Body of pancreas (tissue), 4 donors: ENCODE results near the gene KRT72. TPM values are rescaled to one million over a fixed set of nuclear protein-coding genes. Genes with fewer than 3 reads are reported as not detected.
"Not testable (repeated sequence)": the region's sequence is repeated elsewhere in the genome, so short reads cannot be mapped to it uniquely, and the experiment has no call there.

Experiments
- ATAC-seq: fragments of 150-250 bp; one replicate; pipeline ENCODE4 v1.9.1; 2016
- DNase-seq, 4 donors: peaks; one replicate each; pipeline ENCODE4 v3.0.0-alpha.2; 2019
- H3K27ac ChIP-seq, 4 donors: fragments of 200-600 bp; sonication (generic); 1 replicate in 3 of 4; 2 replicates in 1 of 4; pipeline versions ENCODE4 v1.5.1 to v1.6.1; 2016 to 2019; ENCODE audit warnings: mild to moderate bottlenecking in 1 of 4, mixed read lengths in 1 of 4, moderate library complexity in 1 of 4
- H3K27me3 ChIP-seq, 2 donors: fragments of 200-600 bp; sonication (generic); one replicate each; pipeline ENCODE4 v1.6.0; 2016; ENCODE audit warnings: mild to moderate bottlenecking in 1 of 2
- H3K36me3 ChIP-seq, 2 donors: fragments of 200-600 bp; sonication (generic); replicated peaks in 1 of 2; 2 replicates each; pipeline ENCODE4 v1.5.1; 2016; ENCODE audit warnings: low read depth in 2 of 2; ENCODE audit not compliant: insufficient read depth in 1 of 2
- H3K4me1 ChIP-seq: fragments of 200-600 bp; sonication (generic); one replicate; pipeline ENCODE4 v1.6.0; 2016
- H3K4me3 ChIP-seq, 2 donors: fragments of 200-600 bp; sonication (generic); 1 replicate in 1 of 2; 2 replicates in 1 of 2; pipeline ENCODE4 v1.5.1; 2016 to 2019
- H3K9me3 ChIP-seq, 3 donors: fragments of 200-600 bp; sonication (generic); 1 replicate in 2 of 3; 2 replicates in 1 of 3; pipeline ENCODE4 v1.5.1; 2016
- CTCF ChIP-seq, 7 experiments: fragments of 450-650 bp in 4 of 7; fragments of 200-600 bp in 3 of 7; sonication (generic) in 3 of 7; IDR thresholded peaks; one replicate each; pipeline ENCODE4 v1.5.1; 2016 to 2019; ENCODE audit warnings: antibody characterized with exemption in 7 of 7
- POLR2A ChIP-seq, 3 donors: fragments of 450-650 bp; IDR thresholded peaks; one replicate each; pipeline ENCODE4 v1.6.1; 2016; ENCODE audit warnings: antibody characterized with exemption in 3 of 3, mild to moderate bottlenecking in 2 of 3
- WGBS, 2 donors: methylation state at CpG; one replicate each; pipeline ENCODE4 v1.1.5; 2017; 5-methylcytosine and 5-hydroxymethylcytosine counted together
- intact Hi-C: fragments of 100-400 bp; cut with DNase I; formaldehyde crosslinking; loops from one replicate; pipeline ENCODE4 v1.15.1; 2023
- total RNA-seq, 2 donors: library from RNA; depleted of rRNA; stranded (reverse); fragments of >200 nt; gene quantifications; one replicate each; pipeline ENCODE4 v1.1.0, GENCODE V29; 2016

The KRT72 gene
- total RNA-seq, 2 donors from 2014 or later = not detected

GRCh38 chr12:52598966-52599365, 2.3 kb downstream of the KRT72 start:
- TF ChIP-seq CTCF (IDR thresholded peaks at IDR 0.05) = no peak
- no peak for TF ChIP-seq POLR2A (IDR thresholded peaks at IDR 0.05)

GRCh38 chr12:52594237-52594636, 7.0 kb downstream of the KRT72 start:
- H3K27me3 ChIP-seq, H3K36me3 ChIP-seq, DNase-seq, H3K4me1 ChIP-seq, H3K9me3 ChIP-seq, H3K27ac ChIP-seq, H3K4me3 ChIP-seq, intact Hi-C loops, ATAC-seq: not testable (repeated sequence)
- 92 to 95% methylated on average over 4 of the region's 4 CpGs for WGBS, 2 donors

More at GRCh38 chr12:52598966-52599365, 2.3 kb downstream of the KRT72 start:
- intact Hi-C loops = no loop called here
- Histone ChIP-seq H3K9me3 (no peaks in the 10 kb centered on the region), H3K4me3 (no peak overlapping the region), H3K27me3 (no peaks in the 10 kb centered on the region), H3K27ac (no peak overlapping the region), H3K4me1 (no peaks in the 10 kb centered on the region), H3K36me3 (no peaks in the 10 kb centered on the region)
- no peak for DNase-seq
- ATAC-seq = no peak
- 75 to 92% methylated on average over 5 of the region's 5 CpGs for WGBS, 2 donors

GRCh38 chr12:52591521-52591920, 9.7 kb downstream of the KRT72 start:
- WGBS, 2 donors = 84 to 92% methylated on average over 10 to 11 of the region's 11 CpGs
- Histone ChIP-seq H3K9me3 (no peaks in the 10 kb centered on the region), H3K4me3 (no peak overlapping the region), H3K27me3 (no peaks in the 10 kb centered on the region), H3K36me3 (no peaks in the 10 kb centered on the region), H3K4me1 (no peaks in the 10 kb centered on the region), H3K27ac (no peak overlapping the region)
- DNase-seq = no peak
- TF ChIP-seq POLR2A (IDR thresholded peaks at IDR 0.05) (no peak), CTCF (IDR thresholded peaks at IDR 0.05) (no peak)
- intact Hi-C loops = no loop called here
- no peak for ATAC-seq

DNA sequence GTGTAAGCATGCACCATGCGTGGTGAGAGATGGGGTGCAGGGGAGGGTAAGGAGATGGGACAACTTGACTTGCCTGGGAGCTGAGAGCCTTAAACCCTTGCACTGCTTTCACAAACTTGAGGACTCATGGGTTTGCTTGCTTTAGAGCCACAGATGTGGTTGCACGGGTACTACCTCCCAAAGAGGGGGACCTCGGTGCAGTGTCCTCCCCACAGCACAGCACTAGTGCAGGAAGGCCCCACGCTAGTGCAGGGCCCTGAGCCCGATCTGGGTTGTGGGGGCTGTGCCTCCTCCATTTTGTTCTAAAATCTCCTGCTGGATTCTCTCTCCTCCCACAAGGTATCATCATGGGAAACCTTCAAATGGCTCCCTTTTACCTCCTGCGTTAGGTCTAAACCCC, 11.2 kb downstream of the KRT72 start:
- no peak for DNase-seq
- Histone ChIP-seq H3K4me1 (no peaks in the 10 kb centered on the region), H3K27ac (no peak overlapping the region), H3K9me3 (no peaks in the 10 kb centered on the region), H3K4me3 (no peak overlapping the region), H3K27me3 (no peaks in the 10 kb centered on the region), H3K36me3 (no peaks in the 10 kb centered on the region)
- intact Hi-C loops = no loop called here
- no peak for ATAC-seq
- WGBS, 2 donors = 70 to 89% methylated on average over 4 to 6 of the region's 6 CpGs
- TF ChIP-seq POLR2A (IDR thresholded peaks at IDR 0.05) = no peak
- no peak for TF ChIP-seq CTCF (IDR thresholded peaks at IDR 0.05)

- Histone ChIP-seq H3K4me1 (no peaks in the 10 kb centered on the region), H3K36me3 (no peaks in the 10 kb centered on the region), H3K9me3 (no peaks in the 10 kb centered on the region), H3K27me3 (no peaks in the 10 kb centered on the region), H3K4me3 (no peak overlapping the region), H3K27ac (no peak overlapping the region)
- intact Hi-C loops = loop anchor here (10.0 kb wide), 1 partner anchor 387 kb away; no protein-coding TSS in a partner anchor
- DNase-seq (no peak), ATAC-seq (no peak)
- 71 to 81% methylated on average over 10 to 17 of the region's 17 CpGs for WGBS, 2 donors
- no peak for TF ChIP-seq POLR2A (IDR thresholded peaks at IDR 0.05)
- TF ChIP-seq CTCF (IDR thresholded peaks at IDR 0.05) = no peak
Observed at GRCh38 chr12:52587563-52587962, 13.7 kb downstream of the KRT72 start.
